Measurements from ENCODE around the gene CNTNAP2. TPM values are rescaled to one million over a fixed set of nuclear protein-coding genes. Genes with fewer than 3 reads are reported as not detected.

The CNTNAP2 gene
- polyA plus RNA-seq, 3 donors: 15.2 to 28.4 (median 19.5) TPM

- no peak for DNase-seq
Observed at GRCh38 chr7:147937428-147937827, 1820.8 kb downstream of the CNTNAP2 start.

- DNase-seq: no peak
Observed at GRCh38 chr7:147941381-147941780, 1824.8 kb downstream of the CNTNAP2 start.

- DNase-seq: no peak
Observed at GRCh38 chr7:147944321-147944720, 1827.7 kb downstream of the CNTNAP2 start.

GRCh38 chr7:147952918-147953317 is 1836.3 kb downstream of the CNTNAP2 start:
- DNase-seq: no peak

GRCh38 chr7:147968046-147968610 is 1851.5 kb downstream of the CNTNAP2 start:
- DNase-seq: no peak

- no peak for DNase-seq
Observed at GRCh38 chr7:147971606-147972110, 1855.1 kb downstream of the CNTNAP2 start.

- DNase-seq: no peak
Observed at GRCh38 chr7:147978201-147978600, 1861.6 kb downstream of the CNTNAP2 start.

- no peak for DNase-seq
Observed at GRCh38 chr7:147978651-147979050, 1862.0 kb downstream of the CNTNAP2 start.

GRCh38 chr7:147980826-147981813 is 1864.5 kb downstream of the CNTNAP2 start:
- no peak for DNase-seq

- DNase-seq: no peak
Observed at GRCh38 chr7:147982307-147982706, 1865.7 kb downstream of the CNTNAP2 start.

GRCh38 chr7:147984265-147984664 is 1867.7 kb downstream of the CNTNAP2 start:
- no peak for DNase-seq

- DNase-seq: no peak
Observed at GRCh38 chr7:147990079-147990478, 1873.5 kb downstream of the CNTNAP2 start.

- DNase-seq: no peak
Observed at GRCh38 chr7:147990942-147991341, 1874.3 kb downstream of the CNTNAP2 start.

- DNase-seq: no peak
Observed at GRCh38 chr7:147992698-147993097, 1876.1 kb downstream of the CNTNAP2 start.

GRCh38 chr7:147997636-147998035 is 1881.0 kb downstream of the CNTNAP2 start:
- DNase-seq: no peak

GRCh38 chr7:147999962-148000361 is 1883.4 kb downstream of the CNTNAP2 start:
- DNase-seq: no peak

GRCh38 chr7:148011753-148012152 is 1895.2 kb downstream of the CNTNAP2 start:
- DNase-seq: no peak

- no peak for DNase-seq
Observed at GRCh38 chr7:148014001-148014400, 1897.4 kb downstream of the CNTNAP2 start.

GRCh38 chr7:148014541-148014940 is 1897.9 kb downstream of the CNTNAP2 start:
- no peak for DNase-seq

GRCh38 chr7:148017126-148017525 is 1900.5 kb downstream of the CNTNAP2 start:
- DNase-seq: no peak

- no peak for DNase-seq
Observed at GRCh38 chr7:148020679-148021078, 1904.1 kb downstream of the CNTNAP2 start.

GRCh38 chr7:148021507-148022045 is 1905.0 kb downstream of the CNTNAP2 start:
- DNase-seq: no peak

GRCh38 chr7:148022832-148023231 is 1906.2 kb downstream of the CNTNAP2 start:
- no peak for DNase-seq
